Stimulated activated naive CD4-positive, alpha-beta T cell (primary cell): ENCODE results near the gene MANBA.
"Not testable (repeated sequence)": the region's sequence is repeated elsewhere in the genome, so short reads cannot be mapped to it uniquely, and the experiment has no call there.

ENCODE experiments used
- DNase-seq, 6 experiments: peaks; one replicate each; lab custom pipeline; 2025; lab: John Stamatoyannopoulos, UW

MANBA gene

GRCh38 chr4:102722740-102723139 lies 38.0 kb downstream of the MANBA start:
- no peak for DNase-seq

GRCh38 chr4:102718833-102719575 lies 41.8 kb downstream of the MANBA start:
- DNase-seq = not testable (repeated sequence)

GRCh38 chr4:102717448-102718092 lies 43.2 kb downstream of the MANBA start:
- DNase-seq = no peak

GRCh38 chr4:102715057-102715456 lies 45.7 kb downstream of the MANBA start:
- DNase-seq = no peak

- DNase-seq = not testable (repeated sequence)
Measured at GRCh38 chr4:102713774-102714173, 47.0 kb downstream of the MANBA start.

GRCh38 chr4:102713096-102713495 lies 47.7 kb downstream of the MANBA start:
- DNase-seq = no peak

- no peak for DNase-seq
Measured at GRCh38 chr4:102710986-102711385, 49.8 kb downstream of the MANBA start.

GRCh38 chr4:102709060-102709459 lies 51.7 kb downstream of the MANBA start:
- not testable (repeated sequence) for DNase-seq

- no peak for DNase-seq
Measured at GRCh38 chr4:102707150-102707549, 53.6 kb downstream of the MANBA start.

GRCh38 chr4:102705391-102705935 lies 55.3 kb downstream of the MANBA start:
- no peak for DNase-seq

GRCh38 chr4:102696758-102697157 lies 64.0 kb downstream of the MANBA start:
- DNase-seq = no peak

GRCh38 chr4:102694791-102695190 lies 66.0 kb downstream of the MANBA start:
- DNase-seq = no peak

- DNase-seq = no peak
Measured at GRCh38 chr4:102693861-102694260, 66.9 kb downstream of the MANBA start.

GRCh38 chr4:102693262-102693850 lies 67.4 kb downstream of the MANBA start:
- DNase-seq = no peak

- DNase-seq = no peak
Measured at GRCh38 chr4:102692474-102692873, 68.3 kb downstream of the MANBA start.

- DNase-seq = no peak
Measured at GRCh38 chr4:102687982-102688433, 72.8 kb downstream of the MANBA start.

- DNase-seq = no peak
Measured at GRCh38 chr4:102687373-102687981, 73.3 kb downstream of the MANBA start.

GRCh38 chr4:102685768-102686167 lies 75.0 kb downstream of the MANBA start:
- DNase-seq = no peak

- no peak for DNase-seq
Measured at GRCh38 chr4:102684610-102685052, 76.1 kb downstream of the MANBA start.

- no peak for DNase-seq
Measured at GRCh38 chr4:102683881-102684609, 76.7 kb downstream of the MANBA start.

- DNase-seq = no peak
Measured at GRCh38 chr4:102678695-102679335, 82.0 kb downstream of the MANBA start.
